Panc1 (cell line): ENCODE results near the gene EFR3B. TPM values are rescaled to one million over a fixed set of nuclear protein-coding genes. Genes with fewer than 3 reads are reported as not detected.

Source experiments
- ATAC-seq: fragments of 200-7000 bp; cut with Tn5 transposase; 2 replicates; pipeline ENCODE4 v1.9.1; 2020; ENCODE audit warnings: mild to moderate bottlenecking, moderate library complexity
- BruUV-seq: library from RNA; stranded (reverse); fragments of 400-500 nt; replicated peaks from 2 replicates; lab custom pipeline; 2021; lab: Mats Ljungman, UMichigan
- CTCF ChIA-PET: fragments of 300-600 bp; sonication (Branson Sonifier 250); formaldehyde crosslinking; loops from one replicate; lab custom pipeline; 2022; ENCODE audit warnings: antibody characterized with exemption; lab: Charles Lee
- POLR2A ChIA-PET: fragments of 300-600 bp; sonication (Branson Sonifier 250); formaldehyde crosslinking; loops from one replicate; lab custom pipeline; 2022; ENCODE audit warnings: antibody characterized with exemption; lab: Charles Lee
- DNase-seq: peaks from one replicate; pipeline ENCODE4 v3.0.0-alpha.2; 2010; ENCODE audit warnings: low read depth, low spot score
- H3K27ac ChIP-seq: 2 replicates; pipeline ENCODE4 v1.5.1; 2011; ENCODE audit warnings: mild to moderate bottlenecking, low read length, inconsistent platforms
- H3K27me3 ChIP-seq: fragments of 200-500 bp; sonication (Bioruptor generic); 2 replicates; pipeline ENCODE4 v1.6.0; 2014; ENCODE audit warnings: low read length, inconsistent platforms; ENCODE audit not compliant: control insufficient read depth, insufficient read depth
- H3K36me3 ChIP-seq: fragments of 200-500 bp; sonication (Bioruptor generic); 2 replicates; pipeline ENCODE4 v1.5.1; 2014; ENCODE audit warnings: inconsistent platforms, mild to moderate bottlenecking, low read length, moderate library complexity; ENCODE audit not compliant: control insufficient read depth, insufficient read depth
- H3K4me1 ChIP-seq: 2 replicates; pipeline ENCODE4 v1.5.1; 2011; ENCODE audit warnings: inconsistent platforms, mild to moderate bottlenecking, low read length, moderate library complexity; ENCODE audit not compliant: control insufficient read depth, insufficient read depth
- H3K4me3 ChIP-seq, 2 experiments: 2 replicates each; pipeline ENCODE4 v1.5.1; 2011 to 2012; ENCODE audit warnings: low read depth in 2 of 2, low read length in 2 of 2, mild to moderate bottlenecking in 2 of 2, inconsistent platforms in 1 of 2, moderate library complexity in 1 of 2
- H3K9me3 ChIP-seq: fragments of 200-500 bp; sonication (Bioruptor generic); 2 replicates; pipeline ENCODE4 v1.5.1; 2014; ENCODE audit warnings: low read depth, mild to moderate bottlenecking, inconsistent platforms, low read length, moderate library complexity; ENCODE audit not compliant: control insufficient read depth, insufficient read depth
- POLR2AphosphoS5 ChIP-seq: IDR thresholded peaks from 2 replicates; pipeline ENCODE4 v1.6.1; 2012; ENCODE audit warnings: mild to moderate bottlenecking, low read depth, low read length, moderate library complexity
- SIN3A ChIP-seq: IDR thresholded peaks from 2 replicates; pipeline ENCODE4 v1.6.1; 2012; ENCODE audit warnings: low read depth, mild to moderate bottlenecking, low read length, moderate library complexity, borderline replicate concordance; ENCODE audit not compliant: insufficient read depth
- TCF7L2 ChIP-seq: IDR thresholded peaks from 2 replicates; pipeline ENCODE4 v1.6.1; 2011; ENCODE audit warnings: mild to moderate bottlenecking, low read depth, low read length, inconsistent platforms
- in situ Hi-C: cut with HindIII; loops from 2 replicates; pipeline ENCODE4 v1.10.0; 2016; ENCODE audit warnings: low sequenced_read_pairs, low pct_unique_long_range_greater_than_20kb
- intact Hi-C: fragments of 100-400 bp; cut with micrococcal nuclease; formaldehyde crosslinking; loops from one replicate; pipeline ENCODE4 v1.10.0; 2022; ENCODE audit not compliant: unreplicated experiment
- total RNA-seq: library from RNA; stranded (reverse); gene quantifications from one replicate; pipeline ENCODE4 v1.2.1, GENCODE V29; 2021; ENCODE audit not compliant: unreplicated experiment
- TF ChIP-seq, protein P1 (sequence below), 2 experiments: IDR thresholded peaks; 2 replicates each; pipeline ENCODE4 v1.6.1; 2011 to 2012; ENCODE audit warnings: low read depth in 2 of 2, control low read depth in 1 of 2, low read length in 1 of 2, mild to moderate bottlenecking in 1 of 2, moderate library complexity in 1 of 2; ENCODE audit not compliant: insufficient read depth in 1 of 2
- TF ChIP-seq, protein P2 (sequence below): fragments of 450-650 bp; IDR thresholded peaks from 2 replicates; pipeline ENCODE4 v1.5.1; 2017; ENCODE audit warnings: mild to moderate bottlenecking

The EFR3B gene
- total RNA-seq, 1 experiment from 2014 or later: 8.9 TPM

DNA sequence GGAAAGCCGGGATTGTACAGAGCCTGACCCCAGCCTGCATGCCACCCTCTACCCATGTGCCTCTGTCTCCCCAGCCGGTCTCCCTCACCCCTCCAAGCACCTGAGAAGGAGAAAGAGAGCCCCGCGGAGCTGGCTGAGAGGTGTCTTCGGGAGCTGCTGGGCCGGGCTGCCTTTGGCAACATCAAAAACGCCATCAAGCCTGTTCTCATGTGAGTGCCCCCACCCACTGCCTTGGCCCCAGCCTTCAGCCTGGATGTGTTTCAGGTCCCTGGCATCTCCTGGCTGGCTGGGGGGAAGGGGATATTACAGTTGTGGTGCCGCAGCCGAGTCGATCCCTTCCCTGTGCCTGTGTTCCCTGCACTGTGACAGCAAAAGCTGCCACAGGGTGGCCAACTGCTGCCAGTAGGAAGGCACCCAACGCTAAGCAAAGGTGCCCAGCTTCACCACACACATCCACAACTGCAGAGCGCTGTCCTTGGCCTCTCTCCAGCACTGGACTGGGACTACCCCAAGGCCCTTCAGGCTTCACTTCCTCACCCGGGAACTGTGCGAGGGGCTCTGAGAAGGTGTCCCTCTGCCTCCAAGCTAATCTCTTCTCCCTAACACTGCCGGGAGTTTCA lies 88.1 kb downstream of the EFR3B start:
- H3K27ac ChIP-seq: no peak overlapping the region
- TF ChIP-seq, protein P1, sequence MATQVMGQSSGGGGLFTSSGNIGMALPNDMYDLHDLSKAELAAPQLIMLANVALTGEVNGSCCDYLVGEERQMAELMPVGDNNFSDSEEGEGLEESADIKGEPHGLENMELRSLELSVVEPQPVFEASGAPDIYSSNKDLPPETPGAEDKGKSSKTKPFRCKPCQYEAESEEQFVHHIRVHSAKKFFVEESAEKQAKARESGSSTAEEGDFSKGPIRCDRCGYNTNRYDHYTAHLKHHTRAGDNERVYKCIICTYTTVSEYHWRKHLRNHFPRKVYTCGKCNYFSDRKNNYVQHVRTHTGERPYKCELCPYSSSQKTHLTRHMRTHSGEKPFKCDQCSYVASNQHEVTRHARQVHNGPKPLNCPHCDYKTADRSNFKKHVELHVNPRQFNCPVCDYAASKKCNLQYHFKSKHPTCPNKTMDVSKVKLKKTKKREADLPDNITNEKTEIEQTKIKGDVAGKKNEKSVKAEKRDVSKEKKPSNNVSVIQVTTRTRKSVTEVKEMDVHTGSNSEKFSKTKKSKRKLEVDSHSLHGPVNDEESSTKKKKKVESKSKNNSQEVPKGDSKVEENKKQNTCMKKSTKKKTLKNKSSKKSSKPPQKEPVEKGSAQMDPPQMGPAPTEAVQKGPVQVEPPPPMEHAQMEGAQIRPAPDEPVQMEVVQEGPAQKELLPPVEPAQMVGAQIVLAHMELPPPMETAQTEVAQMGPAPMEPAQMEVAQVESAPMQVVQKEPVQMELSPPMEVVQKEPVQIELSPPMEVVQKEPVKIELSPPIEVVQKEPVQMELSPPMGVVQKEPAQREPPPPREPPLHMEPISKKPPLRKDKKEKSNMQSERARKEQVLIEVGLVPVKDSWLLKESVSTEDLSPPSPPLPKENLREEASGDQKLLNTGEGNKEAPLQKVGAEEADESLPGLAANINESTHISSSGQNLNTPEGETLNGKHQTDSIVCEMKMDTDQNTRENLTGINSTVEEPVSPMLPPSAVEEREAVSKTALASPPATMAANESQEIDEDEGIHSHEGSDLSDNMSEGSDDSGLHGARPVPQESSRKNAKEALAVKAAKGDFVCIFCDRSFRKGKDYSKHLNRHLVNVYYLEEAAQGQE (IDR thresholded peaks at IDR 0.05; ENCODE audit: insufficient read depth in 1 of 2, low read depth in 2 of 2, low read length in 1 of 2): no peak
- TF ChIP-seq TCF7L2 (no peak), POLR2AphosphoS5 (no peak), SIN3A (no peak)
- TF ChIP-seq, protein P2, sequence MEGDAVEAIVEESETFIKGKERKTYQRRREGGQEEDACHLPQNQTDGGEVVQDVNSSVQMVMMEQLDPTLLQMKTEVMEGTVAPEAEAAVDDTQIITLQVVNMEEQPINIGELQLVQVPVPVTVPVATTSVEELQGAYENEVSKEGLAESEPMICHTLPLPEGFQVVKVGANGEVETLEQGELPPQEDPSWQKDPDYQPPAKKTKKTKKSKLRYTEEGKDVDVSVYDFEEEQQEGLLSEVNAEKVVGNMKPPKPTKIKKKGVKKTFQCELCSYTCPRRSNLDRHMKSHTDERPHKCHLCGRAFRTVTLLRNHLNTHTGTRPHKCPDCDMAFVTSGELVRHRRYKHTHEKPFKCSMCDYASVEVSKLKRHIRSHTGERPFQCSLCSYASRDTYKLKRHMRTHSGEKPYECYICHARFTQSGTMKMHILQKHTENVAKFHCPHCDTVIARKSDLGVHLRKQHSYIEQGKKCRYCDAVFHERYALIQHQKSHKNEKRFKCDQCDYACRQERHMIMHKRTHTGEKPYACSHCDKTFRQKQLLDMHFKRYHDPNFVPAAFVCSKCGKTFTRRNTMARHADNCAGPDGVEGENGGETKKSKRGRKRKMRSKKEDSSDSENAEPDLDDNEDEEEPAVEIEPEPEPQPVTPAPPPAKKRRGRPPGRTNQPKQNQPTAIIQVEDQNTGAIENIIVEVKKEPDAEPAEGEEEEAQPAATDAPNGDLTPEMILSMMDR: no peak
- CTCF ChIA-PET: interaction anchor here (0.5 to 2.5 kb wide), 7 partner anchors 16 to 190 kb away, joined by 3 to 30 read pairs (median 5); no protein-coding TSS in a partner anchor
- no peaks in the 10 kb centered on the region for H3K36me3 ChIP-seq
- ATAC-seq (0 out of 2 replicates have a peak, but pooled peaks have one; percentile 3), DNase-seq (no peak)
- no peaks in the 10 kb centered on the region for H3K9me3 ChIP-seq
- in situ Hi-C loops: no loop called here
- no TSS peak for BruUV-seq
- no peaks in the 10 kb centered on the region for H3K4me1 ChIP-seq
- H3K4me3 ChIP-seq: no peak overlapping the region
- no peaks in the 10 kb centered on the region for H3K27me3 ChIP-seq
- intact Hi-C loops: loop anchor here (1.0 kb wide), 1 partner anchor 155 kb away; no protein-coding TSS in a partner anchor
- POLR2A ChIA-PET: interaction anchor here (0.5 to 0.8 kb wide), 2 partner anchors 225 to 311 kb away, joined by 3 to 7 read pairs; no protein-coding TSS in a partner anchor

DNA sequence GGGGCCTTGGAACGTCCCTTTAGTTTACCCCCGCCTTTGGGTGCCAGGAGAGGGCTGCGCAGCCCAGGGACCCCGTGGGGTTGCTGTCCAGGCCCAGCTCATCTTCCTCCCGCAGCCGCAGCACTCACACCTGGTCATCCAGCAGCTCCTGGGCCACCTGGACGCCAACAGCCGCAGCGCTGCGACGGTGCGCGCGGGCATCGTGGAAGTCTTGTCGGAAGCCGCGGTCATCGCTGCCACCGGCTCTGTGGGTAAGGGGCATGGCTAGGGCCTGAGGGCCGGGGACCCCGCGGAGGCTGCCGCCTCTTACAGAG lies 89.3 kb downstream of the EFR3B start:
- Histone ChIP-seq H3K27me3 (no peaks in the 10 kb centered on the region), H3K36me3 (no peaks in the 10 kb centered on the region), H3K9me3 (no peaks in the 10 kb centered on the region), H3K4me1 (no peaks in the 10 kb centered on the region), H3K27ac (no peak overlapping the region), H3K4me3 (no peak overlapping the region)
- no TSS peak for BruUV-seq
- POLR2A ChIA-PET: no interaction called here
- intact Hi-C loops (no loop called here), in situ Hi-C loops (no loop called here)
- ATAC-seq (no peak), DNase-seq (no peak)
- CTCF ChIA-PET: no interaction called here
- TF ChIP-seq, protein P1 (IDR thresholded peaks at IDR 0.05; ENCODE audit: insufficient read depth in 1 of 2, low read depth in 2 of 2, low read length in 1 of 2): no peak
